ENCODE data around the gene HSF2BP.
"Not testable (repeated sequence)": the region's sequence is repeated elsewhere in the genome, so short reads cannot be mapped to it uniquely, and the experiment has no call there.

Gene HSF2BP

DNA sequence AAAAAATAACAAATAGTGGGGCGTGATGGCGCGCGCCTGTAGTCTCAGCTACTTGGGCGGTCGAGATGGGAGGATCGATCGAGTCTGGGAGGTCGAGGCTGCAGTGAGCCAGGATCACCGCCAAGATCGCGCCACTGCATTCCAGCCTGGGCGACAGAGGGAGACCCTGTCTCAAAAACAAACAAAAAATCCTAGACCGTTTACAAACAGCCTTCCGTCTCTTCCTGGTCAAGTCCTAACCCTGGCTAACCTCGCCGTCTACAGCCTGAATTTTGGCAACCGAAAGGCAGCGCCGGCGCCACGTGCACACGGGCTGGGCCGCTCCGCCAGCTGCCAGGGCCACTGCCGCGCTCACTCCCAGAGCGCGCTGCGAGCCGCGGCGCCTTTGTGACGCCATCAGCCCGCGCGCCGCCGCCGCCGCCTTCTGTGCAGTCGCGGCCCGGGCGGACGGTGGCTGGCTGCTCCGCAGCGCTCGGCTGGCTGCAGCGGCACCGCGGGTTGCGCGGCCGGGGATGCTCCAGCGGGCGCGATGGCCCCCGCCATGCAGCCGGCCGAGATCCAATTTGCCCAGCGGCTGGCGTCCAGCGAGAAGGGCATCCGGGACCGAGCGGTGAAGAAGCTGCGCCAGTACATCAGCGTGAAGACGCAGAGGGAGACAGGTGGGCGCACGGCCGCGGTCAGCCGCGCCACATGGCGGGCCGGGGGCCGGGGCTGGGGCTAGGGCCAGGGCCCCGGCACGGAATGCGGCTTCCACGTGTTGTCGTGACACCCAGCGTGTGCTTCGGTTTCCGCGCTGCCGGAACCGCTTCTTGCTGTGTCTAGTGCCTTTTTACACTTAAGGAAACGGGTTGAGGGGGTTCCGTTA is at the start of gene HSF2BP, which contains the start of gene RRP1B:
HSF2BP (minus strand) TSS at position 353 of the 865 bp plus-strand sequence. CDS start 1,392 bp downstream, outside the sequence.
RRP1B (plus strand) TSS at position 425 of the 865 bp plus-strand sequence; CDS start at position 530, 105 bp downstream.
- DNase-seq: peak; percentile 82

DNA sequence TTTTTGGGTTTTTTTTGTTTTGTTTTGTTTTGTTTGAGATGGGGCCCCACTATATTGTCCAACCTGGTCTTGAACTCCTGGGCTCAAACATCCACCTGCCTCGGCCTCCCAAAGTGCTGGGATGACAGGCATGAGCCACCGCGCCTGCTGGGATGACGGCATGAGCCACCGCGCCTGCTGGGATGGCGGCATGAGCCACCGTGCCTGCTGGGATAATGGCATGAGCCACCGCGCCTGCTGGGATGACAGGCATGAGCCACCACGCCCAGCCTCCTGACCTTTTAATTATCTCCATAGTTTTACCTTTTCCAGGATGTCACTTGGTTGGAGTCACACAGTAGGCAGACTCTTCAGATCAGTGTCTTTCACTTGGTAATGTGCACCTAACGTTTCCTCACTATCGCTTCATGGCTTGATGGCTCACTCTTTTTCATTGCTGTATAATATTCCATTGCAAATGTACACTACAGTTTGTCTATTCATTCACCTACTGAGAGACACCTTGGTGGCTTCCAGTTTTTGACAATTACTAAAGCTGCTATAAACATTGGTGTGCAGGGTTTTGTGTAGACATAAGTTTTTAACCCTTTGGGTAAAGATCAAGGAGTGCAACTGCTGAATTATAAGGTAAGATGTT is 49.6 kb upstream of the HSF2BP start:
- DNase-seq: no peak

GRCh38 chr21:43707462-43707861 is 48.2 kb upstream of the HSF2BP start:
- DNase-seq: no peak

GRCh38 chr21:43703035-43703880 is 44.0 kb upstream of the HSF2BP start:
- DNase-seq: peak; percentile 25

- DNase-seq: peak; percentile 44
Observed at GRCh38 chr21:43702785-43703034, 43.4 kb upstream of the HSF2BP start.

DNA sequence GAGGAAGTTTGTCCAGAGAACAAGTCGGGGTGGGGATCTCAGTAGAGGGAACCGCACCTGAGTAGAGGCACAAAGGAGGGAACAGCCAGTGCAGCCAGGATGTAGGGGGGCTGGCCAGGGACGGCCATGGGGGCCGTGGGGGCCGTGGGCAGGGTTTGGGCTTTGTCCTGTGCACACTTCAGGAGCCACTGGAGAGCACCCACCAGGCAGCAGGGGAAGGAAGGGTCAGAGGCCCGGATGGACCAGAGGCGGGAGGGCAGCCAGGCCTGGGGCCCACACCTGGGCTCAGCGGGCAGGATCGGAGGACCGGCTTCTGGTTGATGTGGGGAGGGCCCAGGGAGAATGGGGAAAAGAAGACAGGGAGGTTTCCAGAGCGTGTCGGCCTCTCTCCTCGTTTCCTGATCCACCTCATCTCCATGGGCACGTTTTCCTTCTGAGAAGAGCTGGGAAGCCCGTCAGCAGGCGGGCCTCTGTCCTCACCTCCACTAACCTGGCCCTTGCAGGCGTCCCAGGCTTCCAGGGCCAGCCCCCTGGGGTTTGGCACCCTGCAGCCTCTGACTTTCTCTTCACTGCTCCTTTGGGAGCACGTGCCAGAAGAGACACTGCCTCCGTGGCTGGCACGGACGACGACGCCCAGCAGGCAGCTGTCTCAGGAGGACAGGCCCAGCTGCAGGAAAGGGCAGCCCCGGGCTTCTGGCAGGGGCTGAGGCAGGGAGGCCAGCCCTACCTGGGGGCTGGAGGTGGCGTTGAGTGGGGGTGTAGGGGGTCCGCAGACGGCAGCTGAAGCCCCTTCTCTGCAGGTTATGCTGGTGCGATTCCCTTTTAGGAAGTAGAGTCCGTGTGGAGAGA is 42.9 kb upstream of the HSF2BP start:
- no peak for DNase-seq

DNA sequence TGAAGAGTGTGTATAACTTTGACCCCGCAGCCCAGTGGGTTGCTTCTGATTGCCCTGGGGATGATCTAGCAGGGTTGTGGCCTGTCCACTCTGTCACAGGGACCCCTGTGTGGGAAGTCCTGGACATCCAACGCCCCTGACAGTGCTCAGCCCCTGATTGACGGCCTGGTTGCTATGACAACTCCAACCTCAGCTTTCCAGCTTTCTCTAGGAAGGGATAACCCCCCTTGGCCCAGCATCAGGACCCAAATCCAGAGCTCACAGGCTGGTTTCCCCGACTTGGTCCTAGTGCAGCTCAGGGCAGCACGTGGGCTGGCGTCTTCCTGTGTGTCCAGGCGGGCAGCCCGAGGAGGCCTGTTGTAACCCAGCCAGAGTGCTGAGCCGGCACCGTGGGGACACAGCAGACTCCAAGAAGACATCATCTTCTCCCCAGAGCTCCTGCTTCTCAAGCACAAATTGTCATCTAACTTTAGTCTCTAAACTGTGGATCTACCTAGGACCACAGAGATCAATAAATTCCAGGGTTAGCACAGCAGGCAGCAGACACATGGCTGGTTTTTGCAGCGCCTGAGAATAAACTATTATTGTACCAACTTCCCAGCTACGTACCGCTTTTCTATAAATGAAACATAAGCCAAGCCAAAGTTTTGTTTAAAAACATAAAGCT is 40.8 kb upstream of the HSF2BP start:
- no peak for DNase-seq

DNA sequence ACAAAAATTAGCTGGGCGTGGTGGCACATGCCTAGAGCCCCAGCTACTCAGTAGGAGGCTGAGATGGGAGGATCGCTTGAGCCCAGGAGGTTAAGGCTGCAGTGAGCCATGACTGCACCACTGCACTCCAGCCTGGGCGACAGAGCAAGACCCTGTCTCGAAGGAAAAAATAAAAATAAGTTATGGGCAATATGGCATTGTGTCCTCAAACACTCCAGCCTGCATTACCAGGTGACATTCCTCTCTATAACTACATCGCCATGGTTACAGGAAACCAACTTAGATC is 40.1 kb upstream of the HSF2BP start:
- DNase-seq: not testable (repeated sequence)

DNA sequence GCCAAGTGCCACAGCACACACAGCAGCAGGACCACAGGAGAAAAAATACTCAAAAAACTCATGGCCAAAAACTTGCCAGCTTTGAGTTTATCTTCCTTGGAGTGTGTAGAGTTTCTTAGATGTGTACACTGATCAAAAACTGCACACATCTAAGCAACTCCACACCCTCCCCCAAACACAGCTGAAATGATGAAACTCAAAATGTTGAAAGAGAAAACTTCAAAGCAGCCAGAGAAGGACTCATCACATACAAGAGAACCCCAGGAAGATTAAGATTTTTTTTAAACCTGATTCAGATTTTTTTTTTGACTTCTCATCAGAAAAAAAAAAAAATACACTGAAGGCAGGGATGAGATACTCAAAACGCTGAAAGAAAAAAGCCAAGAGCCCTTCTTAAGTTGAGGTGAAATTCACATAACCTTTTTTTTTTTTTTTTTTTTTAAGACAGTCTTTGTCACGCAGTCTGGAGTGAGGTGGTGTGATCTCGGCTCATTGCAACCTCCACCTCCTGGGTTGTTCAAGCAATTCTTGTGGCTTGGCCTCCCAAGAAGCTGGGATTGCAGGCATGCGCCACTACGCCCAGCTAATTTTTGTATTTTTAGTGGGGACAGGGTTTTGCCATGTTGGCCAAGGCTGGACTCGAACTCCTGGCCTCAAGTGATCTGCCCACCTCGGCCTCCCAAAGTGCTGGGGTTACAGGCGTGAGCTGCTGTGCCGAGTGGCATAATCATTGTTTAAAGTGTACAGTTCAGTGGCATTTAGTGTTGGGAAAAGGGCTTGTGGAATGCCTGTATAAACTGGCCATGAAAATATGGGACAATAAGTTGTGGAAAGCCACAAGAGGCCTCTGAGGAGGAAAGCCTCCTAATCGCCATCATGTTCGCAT is 38.7 kb upstream of the HSF2BP start:
- DNase-seq: no peak

- no peak for DNase-seq
Observed at GRCh38 chr21:43696214-43696613, 36.9 kb upstream of the HSF2BP start.

- no peak for DNase-seq
Observed at GRCh38 chr21:43694437-43695079, 35.3 kb upstream of the HSF2BP start.

DNA sequence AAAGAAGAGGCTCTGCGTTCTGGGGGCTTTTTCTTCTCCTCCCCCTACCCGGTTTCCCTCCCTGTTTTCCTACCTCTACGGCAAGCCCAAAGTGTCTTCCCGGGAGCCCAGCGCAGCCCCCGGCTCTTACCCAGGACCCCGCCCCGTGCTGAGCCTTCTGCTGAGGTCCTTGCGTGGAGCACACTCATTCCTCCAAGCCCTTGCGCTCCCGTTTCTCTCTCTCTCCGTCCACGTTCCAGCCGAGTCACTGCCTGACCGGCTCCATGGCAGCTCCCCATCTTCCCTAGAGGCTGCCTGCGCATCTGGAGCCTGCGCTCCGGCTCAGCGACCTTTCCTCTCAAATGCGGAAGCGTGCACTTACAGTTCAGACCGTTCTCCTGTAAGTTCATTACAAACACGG is 34.7 kb upstream of the HSF2BP start:
- DNase-seq: no peak

DNA sequence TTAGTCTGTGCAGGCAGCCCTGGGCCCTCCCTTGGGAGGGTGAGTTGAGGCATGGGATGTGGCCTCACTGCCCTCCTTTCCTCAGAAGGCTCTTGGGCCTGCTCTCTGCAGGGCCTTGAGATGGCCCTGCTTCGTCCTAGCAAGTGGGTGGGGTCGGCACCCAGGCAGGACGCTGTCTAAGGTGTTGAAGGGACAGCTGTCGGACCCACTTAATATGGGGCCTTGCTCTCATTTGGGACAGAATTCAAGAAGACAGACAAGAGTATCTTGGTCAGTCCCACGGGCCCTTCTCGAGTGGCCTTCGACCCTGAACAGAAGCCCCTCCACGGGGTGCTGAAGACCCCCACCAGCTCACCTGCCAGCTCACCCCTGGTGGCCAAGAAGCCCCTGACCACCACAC is 33.7 kb upstream of the HSF2BP start:
- DNase-seq: no peak

DNA sequence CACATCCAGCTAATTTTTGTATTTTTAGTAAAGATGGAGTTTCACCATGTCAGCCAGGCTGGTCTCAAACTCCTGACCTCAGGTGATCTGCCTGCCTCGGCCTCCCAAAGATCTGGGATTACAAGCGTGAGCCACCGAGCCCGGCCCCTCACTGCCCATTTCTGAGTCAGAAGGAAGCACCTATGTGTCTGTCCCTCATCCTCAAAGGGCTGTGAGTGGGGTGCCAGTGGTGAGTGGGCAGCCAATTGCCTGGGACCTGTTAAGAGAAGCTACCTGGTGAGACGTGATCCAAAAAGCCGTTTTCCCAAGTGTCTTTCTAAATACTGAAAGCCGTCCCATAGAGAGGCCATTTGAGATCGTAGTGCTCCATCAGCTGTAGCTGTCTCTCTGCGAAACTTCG is 32.5 kb upstream of the HSF2BP start:
- DNase-seq: no peak

GRCh38 chr21:43691086-43691795 is 32.0 kb upstream of the HSF2BP start:
- no peak for DNase-seq

GRCh38 chr21:43690346-43690745 is 31.1 kb upstream of the HSF2BP start:
- DNase-seq: no peak

- no peak for DNase-seq
Observed at GRCh38 chr21:43689556-43690337, 30.5 kb upstream of the HSF2BP start.

GRCh38 chr21:43688906-43689305 is 29.6 kb upstream of the HSF2BP start:
- no peak for DNase-seq

All from EL (cell line).